Liver (tissue), 9 donors: ENCODE data around the gene SLC38A1. TPM values are rescaled to one million over a fixed set of nuclear protein-coding genes. Genes with fewer than 3 reads are reported as not detected.

Experiments used
- DNase-seq: peaks from one replicate; pipeline ENCODE4 v3.0.0-alpha.2; 2017; ENCODE audit warnings: low spot score
- H3K27ac ChIP-seq, 2 donors: one replicate each; pipeline ENCODE4 v1.7.0; 2013; ENCODE audit warnings: inconsistent platforms in 2 of 2, low read length in 2 of 2, control low read depth in 1 of 2, low read depth in 1 of 2, mild to moderate bottlenecking in 1 of 2
- H3K27me3 ChIP-seq, 4 donors: one replicate each; pipeline versions ENCODE4 v1.6.1 to v1.7.0; 2013; ENCODE audit warnings: low read length in 3 of 4, inconsistent platforms in 1 of 4, mild to moderate bottlenecking in 1 of 4, moderate library complexity in 1 of 4; ENCODE audit not compliant: control insufficient read depth in 4 of 4, insufficient read depth in 4 of 4
- H3K36me3 ChIP-seq, 4 donors: one replicate each; pipeline versions ENCODE4 v1.6.1 to v1.7.0; 2013; ENCODE audit warnings: low read length in 3 of 4, mild to moderate bottlenecking in 3 of 4, low read depth in 1 of 4, moderate library complexity in 1 of 4; ENCODE audit not compliant: control insufficient read depth in 4 of 4, insufficient read depth in 3 of 4
- H3K4me1 ChIP-seq, 4 donors: one replicate each; pipeline versions ENCODE4 v1.6.1 to v1.7.0; 2013; ENCODE audit warnings: low read length in 3 of 4, mild to moderate bottlenecking in 3 of 4, moderate library complexity in 1 of 4; ENCODE audit not compliant: control insufficient read depth in 4 of 4, insufficient read depth in 4 of 4
- H3K4me3 ChIP-seq, 3 donors: one replicate each; pipeline versions ENCODE4 v1.6.1 to v1.7.0; 2013; ENCODE audit warnings: low read length in 3 of 3, control low read depth in 1 of 3, low read depth in 1 of 3, mild to moderate bottlenecking in 1 of 3
- H3K9ac ChIP-seq, 2 donors: one replicate each; pipeline ENCODE4 v1.7.0; 2013; ENCODE audit warnings: low read length in 2 of 2, mild to moderate bottlenecking in 2 of 2, moderate library complexity in 2 of 2, control low read depth in 1 of 2, low read depth in 1 of 2
- H3K9me3 ChIP-seq, 4 donors: one replicate each; pipeline versions ENCODE4 v1.6.1 to v1.7.0; 2013; ENCODE audit warnings: low read length in 3 of 4; ENCODE audit not compliant: control insufficient read depth in 4 of 4
- ATF3 ChIP-seq: IDR thresholded peaks from 2 replicates; pipeline ENCODE4 v1.6.1; 2016; ENCODE audit warnings: antibody characterized with exemption
- CTCF ChIP-seq: fragments of 150-350 bp; IDR thresholded peaks from 2 replicates; pipeline ENCODE4 v1.5.1; 2017; ENCODE audit warnings: improper control_type of control experiment, low read depth, low read length; ENCODE audit not compliant: missing input control
- EGR1 ChIP-seq, 2 donors: IDR thresholded peaks; 2 replicates each; pipeline ENCODE4 v1.6.1; 2016 to 2018; ENCODE audit warnings: antibody characterized with exemption in 2 of 2, low read depth in 2 of 2
- FOXA1 ChIP-seq: IDR thresholded peaks from 2 replicates; pipeline ENCODE4 v1.6.1; 2016; ENCODE audit warnings: antibody characterized with exemption
- FOXA2 ChIP-seq: IDR thresholded peaks from 2 replicates; pipeline ENCODE4 v1.6.1; 2016; ENCODE audit warnings: antibody characterized with exemption
- GABPA ChIP-seq, 2 donors: IDR thresholded peaks in 1 of 2; conservative IDR thresholded peaks in 1 of 2; 2 replicates each; pipeline ENCODE4 v1.6.1; 2016; ENCODE audit warnings: antibody characterized with exemption in 2 of 2, mild to moderate bottlenecking in 1 of 2, moderate library complexity in 1 of 2
- HNF4A ChIP-seq, 2 donors: conservative IDR thresholded peaks; 2 replicates each; pipeline ENCODE4 v1.6.1; 2016; ENCODE audit warnings: antibody characterized with exemption in 2 of 2, mild to moderate bottlenecking in 2 of 2
- HNF4G ChIP-seq: IDR thresholded peaks from 2 replicates; pipeline ENCODE4 v1.6.1; 2016; ENCODE audit warnings: antibody characterized with exemption
- JUND ChIP-seq, 2 donors: IDR thresholded peaks; 2 replicates each; pipeline ENCODE4 v1.6.1; 2016; ENCODE audit warnings: antibody characterized with exemption in 2 of 2
- MAX ChIP-seq: IDR thresholded peaks from 2 replicates; pipeline ENCODE4 v1.6.1; 2016; ENCODE audit warnings: antibody characterized with exemption
- NR2F2 ChIP-seq: IDR thresholded peaks from 2 replicates; pipeline ENCODE4 v1.6.1; 2016; ENCODE audit warnings: antibody characterized with exemption
- REST ChIP-seq: IDR thresholded peaks from 2 replicates; pipeline ENCODE4 v1.6.1; 2016; ENCODE audit warnings: antibody characterized with exemption, mild to moderate bottlenecking
- RXRA ChIP-seq, 2 donors: IDR thresholded peaks; 2 replicates each; pipeline ENCODE4 v1.6.1; 2017 to 2018; ENCODE audit warnings: antibody characterized with exemption in 2 of 2, mild to moderate bottlenecking in 1 of 2
- SP1 ChIP-seq: IDR thresholded peaks from 2 replicates; pipeline ENCODE4 v1.6.1; 2018; ENCODE audit warnings: antibody characterized with exemption, mild to moderate bottlenecking
- TAF1 ChIP-seq: conservative IDR thresholded peaks from 2 replicates; pipeline ENCODE4 v1.6.1; 2016; ENCODE audit warnings: antibody characterized with exemption, mild to moderate bottlenecking
- YY1 ChIP-seq: IDR thresholded peaks from 2 replicates; pipeline ENCODE4 v1.6.1; 2016; ENCODE audit warnings: antibody characterized with exemption, mild to moderate bottlenecking
- WGBS: extraction: QIAGEN DNeasy Blood & Tissue Kit; methylation state at CpG from one replicate; pipeline ENCODE4 v1.1.7; 2013; 5-methylcytosine and 5-hydroxymethylcytosine counted together
- polyA plus RNA-seq, 2 donors: library from polyadenylated mRNA; stranded (reverse) in 1 of 2; unstranded in 1 of 2; fragments of 200-250 nt in 1 of 2; fragments of >200 nt in 1 of 2; fragmentation: Nextera tagmentation in 1 of 2; extraction: Ambion mirVana in 1 of 2; gene quantifications; one replicate each; pipeline versions ENCODE4 v1.2.1 to v1.2.3, GENCODE V29; 2013 to 2015
- total RNA-seq, 2 donors: library from RNA; depleted of rRNA; stranded (reverse); fragments of >200 nt; gene quantifications; one replicate each; pipeline ENCODE4 v1.2.3, GENCODE V29; 2014
- TF ChIP-seq, protein P1 (sequence below): IDR thresholded peaks from 2 replicates; pipeline ENCODE4 v1.6.1; 2016; ENCODE audit warnings: antibody characterized with exemption
- donor health status: healthy.
- donor health status: healthy.
- donor health status: healthy.
- donor health status: healthy.
- donor health status: healthy.

The SLC38A1 gene
- total and polyA plus RNA-seq, 4 donors, result 6.2 to 14.9 (median 9.6) TPM

GRCh38 chr12:46261646-46262045 is 7.2 kb downstream of the SLC38A1 start:
- Histone ChIP-seq H3K27me3 (no peaks in the 10 kb centered on the region), H3K9ac (no peak overlapping the region), H3K27ac (no peak overlapping the region), H3K4me1 (peaks cover 0 to under 1% (median under 1%) of the 10 kb centered on the region in 4 donors), H3K4me3 (no peak overlapping the region), H3K9me3 (no peaks in the 10 kb centered on the region), H3K36me3 (no peaks in the 10 kb centered on the region)
- 85% methylated on average over 2 of the region's 2 CpGs for WGBS
- TF ChIP-seq HNF4G, result no peak
- TF ChIP-seq SP1, result no peak
- TF ChIP-seq FOXA1, result no peak
- TF ChIP-seq, protein P1, sequence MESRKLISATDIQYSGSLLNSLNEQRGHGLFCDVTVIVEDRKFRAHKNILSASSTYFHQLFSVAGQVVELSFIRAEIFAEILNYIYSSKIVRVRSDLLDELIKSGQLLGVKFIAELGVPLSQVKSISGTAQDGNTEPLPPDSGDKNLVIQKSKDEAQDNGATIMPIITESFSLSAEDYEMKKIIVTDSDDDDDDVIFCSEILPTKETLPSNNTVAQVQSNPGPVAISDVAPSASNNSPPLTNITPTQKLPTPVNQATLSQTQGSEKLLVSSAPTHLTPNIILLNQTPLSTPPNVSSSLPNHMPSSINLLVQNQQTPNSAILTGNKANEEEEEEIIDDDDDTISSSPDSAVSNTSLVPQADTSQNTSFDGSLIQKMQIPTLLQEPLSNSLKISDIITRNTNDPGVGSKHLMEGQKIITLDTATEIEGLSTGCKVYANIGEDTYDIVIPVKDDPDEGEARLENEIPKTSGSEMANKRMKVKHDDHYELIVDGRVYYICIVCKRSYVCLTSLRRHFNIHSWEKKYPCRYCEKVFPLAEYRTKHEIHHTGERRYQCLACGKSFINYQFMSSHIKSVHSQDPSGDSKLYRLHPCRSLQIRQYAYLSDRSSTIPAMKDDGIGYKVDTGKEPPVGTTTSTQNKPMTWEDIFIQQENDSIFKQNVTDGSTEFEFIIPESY, result no peak
- TF ChIP-seq JUND (IDR thresholded peaks at IDR 0.05), result no peak
- no peak for TF ChIP-seq HNF4A (conservative IDR thresholded peaks at IDR 0.05)
- no peak for TF ChIP-seq TAF1
- TF ChIP-seq NR2F2, result no peak
- no peak for TF ChIP-seq EGR1 (IDR thresholded peaks at IDR 0.05; ENCODE audit: low read depth in 2 of 2)
- no peak for TF ChIP-seq GABPA (IDR thresholded peaks at IDR 0.05 in 1 of 2, conservative IDR thresholded peaks at IDR 0.05 in 1 of 2)
- no peak for TF ChIP-seq MAX
- no peak for TF ChIP-seq YY1
- no peak for TF ChIP-seq REST
- DNase-seq, result no peak

- Histone ChIP-seq H3K27me3 (no peaks in the 10 kb centered on the region), H3K4me3 (no peak overlapping the region), H3K9ac (no peak overlapping the region), H3K9me3 (no peaks in the 10 kb centered on the region), H3K27ac (no peak overlapping the region), H3K36me3 (no peaks in the 10 kb centered on the region), H3K4me1 (no peaks in the 10 kb centered on the region)
- TF ChIP-seq MAX (no peak), GABPA (IDR thresholded peaks at IDR 0.05 in 1 of 2, conservative IDR thresholded peaks at IDR 0.05 in 1 of 2) (no peak), CTCF (no peak), SP1 (no peak), HNF4A (conservative IDR thresholded peaks at IDR 0.05) (no peak), RXRA (IDR thresholded peaks at IDR 0.05) (no peak), HNF4G (no peak), EGR1 (IDR thresholded peaks at IDR 0.05; ENCODE audit: low read depth in 2 of 2) (no peak), ATF3 (no peak), FOXA2 (no peak), FOXA1 (no peak), YY1 (no peak), JUND (IDR thresholded peaks at IDR 0.05) (no peak)
- WGBS, result 76% methylated on average over 2 of the region's 2 CpGs
- DNase-seq, result no peak
These were observed 7.8 kb downstream of the SLC38A1 start for GRCh38 chr12:46260913-46261476.
